GM23248 (cell line): ENCODE data around the gene ZNF574.

Source experiments
- EZH2 ChIP-seq: fragments of 200-600 bp; sonication (generic); IDR thresholded peaks from 2 replicates; pipeline ENCODE4 v1.6.1; 2018; ENCODE audit warnings: antibody characterized with exemption, mild to moderate bottlenecking; ENCODE audit not compliant: insufficient read depth, poor library complexity, severe bottlenecking
- EZH2phosphoT487 ChIP-seq: fragments of 200-600 bp; sonication (generic); IDR thresholded peaks from 2 replicates; pipeline ENCODE4 v1.6.1; 2018; ENCODE audit warnings: antibody characterized with exemption, moderate library complexity, mild to moderate bottlenecking, low read depth; ENCODE audit not compliant: insufficient read depth

DNA sequence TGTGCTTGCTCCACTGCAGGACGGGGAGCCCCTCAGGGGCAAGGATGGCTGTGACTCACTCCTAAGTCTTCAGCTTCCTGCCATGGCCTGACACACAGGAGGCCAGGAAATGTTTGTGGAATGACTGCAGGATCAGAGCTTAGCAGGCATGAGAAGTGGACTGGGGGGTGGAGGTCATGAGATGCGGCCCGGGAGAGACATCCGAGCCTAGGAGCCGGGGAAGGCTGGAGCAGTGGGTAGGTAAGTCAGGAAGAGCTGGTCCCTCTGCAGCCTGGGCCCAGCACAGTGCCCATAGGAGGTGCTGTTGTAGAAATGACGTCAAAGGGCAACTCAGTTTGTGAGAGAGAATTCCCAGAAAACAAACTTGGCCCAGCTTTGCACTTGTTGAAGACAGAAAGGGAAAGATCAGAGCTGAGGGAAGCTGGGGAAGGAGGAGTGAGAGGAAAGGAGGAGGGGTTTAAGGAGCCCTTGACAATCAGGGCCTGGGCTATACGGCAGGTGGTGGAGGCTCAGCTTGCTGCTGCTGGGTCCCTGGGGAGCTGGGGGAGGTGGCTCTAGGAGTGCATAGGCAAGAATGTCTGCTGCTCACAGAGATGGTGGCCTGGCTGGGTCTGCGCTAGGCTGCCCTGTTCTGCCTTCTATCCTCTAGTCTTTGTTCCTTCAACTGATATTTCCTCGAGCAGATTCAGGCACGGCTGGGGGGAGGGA, 37.8 kb downstream of the ZNF574 start:
- TF ChIP-seq EZH2 (no peak), EZH2phosphoT487 (no peak)
